Psoas muscle (tissue), 8 donors: ENCODE data around the gene ANTXR1. TPM values are rescaled to one million over a fixed set of nuclear protein-coding genes. Genes with fewer than 3 reads are reported as not detected.

Source experiments
- ATAC-seq, 4 donors: fragments of 200-7000 bp; cut with Tn5 transposase; one replicate each; pipeline ENCODE4 v1.9.1; 2020; ENCODE audit warnings: moderate library complexity in 3 of 4, mild to moderate bottlenecking in 2 of 4
- DNase-seq, 2 donors: peaks; one replicate each; pipeline ENCODE4 v3.0.0-alpha.2; 2020
- H3K27ac ChIP-seq: fragments of 200-600 bp; one replicate; pipeline ENCODE4 v1.8.0; 2022
- H3K27me3 ChIP-seq, 3 donors: fragments of 200-600 bp in 1 of 3; one replicate each; pipeline versions ENCODE4 v1.6.1 to v1.8.0; 2013 to 2022; ENCODE audit warnings: low read length in 2 of 3, mild to moderate bottlenecking in 2 of 3, moderate library complexity in 1 of 3; ENCODE audit not compliant: insufficient read depth in 3 of 3
- H3K36me3 ChIP-seq, 2 donors: fragments of 200-600 bp in 1 of 2; one replicate each; pipeline versions ENCODE4 v1.6.1 to v1.8.0; 2013 to 2022; ENCODE audit warnings: low read depth in 1 of 2, mild to moderate bottlenecking in 1 of 2, moderate library complexity in 1 of 2; ENCODE audit not compliant: insufficient read depth in 1 of 2
- H3K4me1 ChIP-seq: fragments of 200-600 bp; one replicate; pipeline ENCODE4 v1.8.0; 2022
- H3K4me3 ChIP-seq: fragments of 200-600 bp; one replicate; pipeline ENCODE4 v1.8.0; 2022; ENCODE audit warnings: mild to moderate bottlenecking
- H3K9me3 ChIP-seq: fragments of 200-600 bp; one replicate; pipeline ENCODE4 v1.8.0; 2022
- WGBS, 3 donors: extraction: QIAGEN DNeasy Blood & Tissue Kit; methylation state at CpG; one replicate each; pipeline versions ENCODE4 v1.1.6 to v1.1.7; 2013; 5-methylcytosine and 5-hydroxymethylcytosine counted together
- intact Hi-C, 2 donors: fragments of 100-400 bp; cut with DNase I; formaldehyde crosslinking; loops; one replicate each; pipeline versions ENCODE4 v1.11.0 to v1.14.2; 2022
- polyA plus RNA-seq, 3 donors: library from polyadenylated mRNA; stranded (reverse); fragments of 200-250 nt; gene quantifications; one replicate each; pipeline ENCODE4 v1.2.3, GENCODE V29; 2013
- total RNA-seq, 4 donors: library from RNA; stranded (reverse); fragmentation: NEBNext Ultra II Directional in 2 of 4; extraction: Animal tissue kit (Norgen Biotek cat#: 25700) in 2 of 4; gene quantifications; one replicate each; pipeline versions ENCODE4 v1.2.1 to v1.2.4, GENCODE V29; 2021 to 2023
- TF ChIP-seq, protein P1 (sequence below): fragments of 200-600 bp; IDR thresholded peaks from one replicate; pipeline ENCODE4 v1.8.0; 2022; ENCODE audit warnings: antibody characterized with exemption
- donor health status: healthy with polysubstance abuse.
- donor health status: DM: no; HTN: no; CAD: no; lungs with moderate emphysema.
- donor health status: Bipolar disorder and iron deficiency.
- donor health status: healthy.
- donor health status: DM: yes; HTN: yes; CAD: no.
- donor health status: DM: no; HTN: no; CAD: no.
- donor health status: DM: no; HTN: no; CAD: no.
- donor health status: DM: yes; HTN: yes; CAD: no.

Gene ANTXR1
- total and polyA plus RNA-seq, 7 donors = 3.7 to 24.3 (median 10.9) TPM

GRCh38 chr2:69216535-69217332, 203.8 kb downstream of the ANTXR1 start:
- Histone ChIP-seq H3K27me3 (no peaks in the 10 kb centered on the region), H3K27ac (no peak overlapping the region), H3K9me3 (no peaks in the 10 kb centered on the region), H3K4me1 (peaks cover 8% of the 10 kb centered on the region), H3K4me3 (no peak overlapping the region), H3K36me3 (no peaks in the 10 kb centered on the region)
- WGBS, 3 donors = 34 to 48% (median 36%) methylated on average over 4 of the region's 4 CpGs
- TF ChIP-seq, protein P1, sequence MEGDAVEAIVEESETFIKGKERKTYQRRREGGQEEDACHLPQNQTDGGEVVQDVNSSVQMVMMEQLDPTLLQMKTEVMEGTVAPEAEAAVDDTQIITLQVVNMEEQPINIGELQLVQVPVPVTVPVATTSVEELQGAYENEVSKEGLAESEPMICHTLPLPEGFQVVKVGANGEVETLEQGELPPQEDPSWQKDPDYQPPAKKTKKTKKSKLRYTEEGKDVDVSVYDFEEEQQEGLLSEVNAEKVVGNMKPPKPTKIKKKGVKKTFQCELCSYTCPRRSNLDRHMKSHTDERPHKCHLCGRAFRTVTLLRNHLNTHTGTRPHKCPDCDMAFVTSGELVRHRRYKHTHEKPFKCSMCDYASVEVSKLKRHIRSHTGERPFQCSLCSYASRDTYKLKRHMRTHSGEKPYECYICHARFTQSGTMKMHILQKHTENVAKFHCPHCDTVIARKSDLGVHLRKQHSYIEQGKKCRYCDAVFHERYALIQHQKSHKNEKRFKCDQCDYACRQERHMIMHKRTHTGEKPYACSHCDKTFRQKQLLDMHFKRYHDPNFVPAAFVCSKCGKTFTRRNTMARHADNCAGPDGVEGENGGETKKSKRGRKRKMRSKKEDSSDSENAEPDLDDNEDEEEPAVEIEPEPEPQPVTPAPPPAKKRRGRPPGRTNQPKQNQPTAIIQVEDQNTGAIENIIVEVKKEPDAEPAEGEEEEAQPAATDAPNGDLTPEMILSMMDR = no peak
- intact Hi-C loops = no loop called here
- DNase-seq (no peak), ATAC-seq (no peak)

DNA sequence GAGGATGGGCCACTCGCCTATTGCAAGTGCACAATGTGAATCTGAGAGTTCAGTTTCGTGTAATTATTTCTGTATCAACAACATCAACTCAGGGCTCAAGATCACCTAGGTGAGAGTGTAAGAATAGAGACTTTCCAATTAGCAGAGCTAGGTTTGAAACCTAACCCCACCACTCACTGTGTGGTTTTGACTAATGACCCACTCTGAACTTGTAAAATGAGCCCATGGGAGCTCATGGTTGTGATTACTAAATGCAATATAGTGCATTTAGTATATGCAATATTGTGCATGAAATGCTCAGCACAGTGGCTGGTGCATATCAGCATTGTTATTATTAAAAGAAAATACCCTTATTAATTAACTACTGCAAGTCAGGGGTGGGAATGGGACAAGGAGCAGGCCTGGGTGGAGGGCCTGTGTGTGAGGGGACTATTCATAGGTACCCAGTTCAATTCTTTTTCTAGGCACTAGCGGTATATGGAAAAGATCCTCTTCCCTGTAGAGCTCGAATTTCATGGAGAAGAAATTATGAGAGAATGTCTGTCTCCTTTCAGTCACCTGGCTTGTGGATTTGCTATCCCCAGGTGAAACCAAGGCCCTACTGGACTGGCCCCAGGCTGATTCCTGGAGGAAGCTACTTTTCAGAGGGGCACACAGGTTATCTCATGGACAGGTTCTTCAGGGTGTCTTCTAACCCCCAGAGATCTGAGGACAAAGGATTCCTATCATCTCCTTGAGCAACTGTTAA, 204.5 kb downstream of the ANTXR1 start:
- no peak for DNase-seq
- TF ChIP-seq, protein P1 = no peak
- intact Hi-C loops = no loop called here
- Histone ChIP-seq H3K27ac (no peak overlapping the region), H3K4me3 (no peak overlapping the region), H3K27me3 (no peaks in the 10 kb centered on the region), H3K4me1 (peaks cover 8% of the 10 kb centered on the region), H3K36me3 (no peaks in the 10 kb centered on the region), H3K9me3 (no peaks in the 10 kb centered on the region)
- WGBS, 3 donors = 66 to 75% (median 69%) methylated on average over 4 of the region's 4 CpGs
- no peak for ATAC-seq

DNA sequence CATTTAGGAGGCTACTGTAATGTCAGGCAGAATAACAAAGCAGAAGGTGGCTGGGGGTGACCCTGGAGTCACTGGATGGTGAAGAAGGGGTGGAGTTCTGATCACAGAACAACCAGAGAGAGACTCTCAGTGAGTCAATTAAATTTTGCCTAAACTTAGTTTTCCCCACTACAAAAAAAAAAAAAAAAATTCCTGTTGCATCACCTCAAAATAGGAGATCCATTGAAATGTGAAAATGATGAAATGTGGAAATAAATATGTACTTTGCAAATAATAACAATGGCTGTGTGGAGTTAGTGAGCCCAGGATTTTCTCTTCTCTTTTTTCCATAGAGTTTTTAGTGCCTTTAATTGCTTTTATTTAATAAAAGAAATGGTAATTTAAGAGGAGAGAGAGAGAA, 208.5 kb downstream of the ANTXR1 start:
- no peak overlapping the region for H3K27ac ChIP-seq
- H3K27me3 ChIP-seq = no peaks in the 10 kb centered on the region
- H3K36me3 ChIP-seq = no peaks in the 10 kb centered on the region
- TF ChIP-seq, protein P1 = no peak
- no peak overlapping the region for H3K4me3 ChIP-seq
- peaks cover 5% of the 10 kb centered on the region for H3K4me1 ChIP-seq
- H3K9me3 ChIP-seq = no peaks in the 10 kb centered on the region
- intact Hi-C loops = no loop called here
- ATAC-seq (no peak), DNase-seq (no peak)

DNA sequence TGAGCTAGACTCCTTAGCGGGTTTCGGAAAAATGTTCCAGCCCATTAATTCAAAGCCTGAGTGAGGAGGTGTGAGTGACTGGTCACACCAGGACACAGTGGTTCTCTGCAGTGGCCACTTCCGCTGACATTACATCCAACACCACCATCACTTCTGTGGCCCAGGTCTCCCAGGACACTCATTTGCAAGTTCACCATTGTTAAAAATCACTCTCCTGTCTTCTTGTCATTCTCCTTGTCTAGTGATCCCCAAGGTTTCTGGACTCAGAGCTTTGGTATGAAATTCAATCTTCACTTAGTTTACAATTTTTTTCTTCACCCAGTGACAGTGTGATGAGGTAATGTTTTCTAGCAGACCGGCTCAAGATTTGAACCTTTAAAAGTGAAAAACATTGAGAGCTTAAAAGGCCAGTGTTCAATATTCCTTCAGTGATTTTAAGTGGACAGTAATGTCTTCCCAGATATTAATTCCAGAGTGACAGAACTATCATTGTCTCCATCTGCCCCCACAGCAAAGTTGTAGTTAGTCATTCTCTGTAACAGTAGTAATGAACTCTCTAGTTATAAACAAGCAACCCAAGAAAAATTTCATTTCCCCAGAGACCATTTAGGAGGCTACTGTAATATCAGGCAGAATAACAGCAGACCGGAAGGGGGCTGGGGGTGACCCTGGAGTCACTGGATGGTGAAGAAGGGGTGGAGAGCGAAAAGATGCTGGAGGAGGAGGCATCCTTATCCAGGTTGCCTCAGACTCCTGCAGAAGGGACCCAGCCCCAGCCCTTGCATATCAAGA, 209.2 kb downstream of the ANTXR1 start:
- Histone ChIP-seq H3K4me1 (peaks cover 4% of the 10 kb centered on the region), H3K27ac (no peak overlapping the region), H3K4me3 (no peak overlapping the region), H3K9me3 (no peaks in the 10 kb centered on the region), H3K36me3 (no peaks in the 10 kb centered on the region), H3K27me3 (no peaks in the 10 kb centered on the region)
- intact Hi-C loops = no loop called here
- DNase-seq = no peak
- TF ChIP-seq, protein P1 = no peak
- no peak for ATAC-seq
- WGBS, 3 donors = 69 to 86% (median 71%) methylated on average over 6 of the region's 6 CpGs
